Gastrocnemius medialis (tissue), 4 donors: ENCODE measurements around the gene PHETA2.

Experiments
- POLR2A ChIP-seq, 2 donors: fragments of 450-650 bp; IDR thresholded peaks; one replicate each; pipeline ENCODE4 v1.6.1; 2017; ENCODE audit warnings: antibody characterized with exemption in 2 of 2, mild to moderate bottlenecking in 2 of 2, moderate library complexity in 2 of 2
- TF ChIP-seq, protein P1 (sequence below), 5 experiments: fragments of 450-650 bp in 3 of 5; fragments of 200-600 bp in 2 of 5; sonication (generic) in 2 of 5; IDR thresholded peaks in 4 of 5; conservative IDR thresholded peaks in 1 of 5; 1 replicate in 4 of 5; 2 replicates in 1 of 5; pipeline ENCODE4 v1.5.1; 2016 to 2019; ENCODE audit warnings: antibody characterized with exemption in 5 of 5, mild to moderate bottlenecking in 3 of 5, moderate library complexity in 3 of 5

GRCh38 chr22:42079319-42080251, 5.5 kb downstream of the PHETA2 start, which contains the start of gene SMDT1:
- TF ChIP-seq, protein P1, sequence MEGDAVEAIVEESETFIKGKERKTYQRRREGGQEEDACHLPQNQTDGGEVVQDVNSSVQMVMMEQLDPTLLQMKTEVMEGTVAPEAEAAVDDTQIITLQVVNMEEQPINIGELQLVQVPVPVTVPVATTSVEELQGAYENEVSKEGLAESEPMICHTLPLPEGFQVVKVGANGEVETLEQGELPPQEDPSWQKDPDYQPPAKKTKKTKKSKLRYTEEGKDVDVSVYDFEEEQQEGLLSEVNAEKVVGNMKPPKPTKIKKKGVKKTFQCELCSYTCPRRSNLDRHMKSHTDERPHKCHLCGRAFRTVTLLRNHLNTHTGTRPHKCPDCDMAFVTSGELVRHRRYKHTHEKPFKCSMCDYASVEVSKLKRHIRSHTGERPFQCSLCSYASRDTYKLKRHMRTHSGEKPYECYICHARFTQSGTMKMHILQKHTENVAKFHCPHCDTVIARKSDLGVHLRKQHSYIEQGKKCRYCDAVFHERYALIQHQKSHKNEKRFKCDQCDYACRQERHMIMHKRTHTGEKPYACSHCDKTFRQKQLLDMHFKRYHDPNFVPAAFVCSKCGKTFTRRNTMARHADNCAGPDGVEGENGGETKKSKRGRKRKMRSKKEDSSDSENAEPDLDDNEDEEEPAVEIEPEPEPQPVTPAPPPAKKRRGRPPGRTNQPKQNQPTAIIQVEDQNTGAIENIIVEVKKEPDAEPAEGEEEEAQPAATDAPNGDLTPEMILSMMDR (IDR thresholded peaks at IDR 0.05 in 4 of 5, conservative IDR thresholded peaks at IDR 0.05 in 1 of 5) = peak in 1 of 5 experiments; percentile 26
- TF ChIP-seq POLR2A (IDR thresholded peaks at IDR 0.05) = peak; percentile 97
